MG63 (cell line): ENCODE results near the gene SMIM14. TPM values are rescaled to one million over a fixed set of nuclear protein-coding genes. Genes with fewer than 3 reads are reported as not detected.
"Not testable (repeated sequence)": the region's sequence is repeated elsewhere in the genome, so short reads cannot be mapped to it uniquely, and the experiment has no call there.

ENCODE experiments used
- DNase-seq: peaks from one replicate; pipeline ENCODE4 v3.0.0-alpha.2; 2020
- H3K27me3 ChIP-seq: fragments of 250-450 bp; sonication (Bioruptor Pico); 2 replicates; pipeline ENCODE4 v1.5.1; 2020; ENCODE audit warnings: mild to moderate bottlenecking, moderate library complexity
- H3K36me3 ChIP-seq: fragments of 250-450 bp; sonication (Bioruptor Pico); 2 replicates; pipeline ENCODE4 v1.5.1; 2020; ENCODE audit warnings: mild to moderate bottlenecking, moderate library complexity
- H3K4me3 ChIP-seq: fragments of 250-450 bp; sonication (Bioruptor Pico); 2 replicates; pipeline ENCODE4 v1.5.1; 2020; ENCODE audit warnings: mild to moderate bottlenecking, moderate library complexity
- H3K9me3 ChIP-seq: fragments of 250-450 bp; sonication (Bioruptor Pico); 2 replicates; pipeline ENCODE4 v1.5.1; 2020; ENCODE audit warnings: mild to moderate bottlenecking, moderate library complexity
- total RNA-seq: library from RNA; depleted of rRNA; stranded (reverse); fragments of >200 nt; shearing (Covaris generic); gene quantifications from 2 replicates; pipeline ENCODE4 v1.2.3, GENCODE V29; 2014; ENCODE audit warnings: low replicate concordance; rRNA removed

SMIM14 gene
- 19.0 and 19.5 TPM in 2 replicates for total RNA-seq

DNA sequence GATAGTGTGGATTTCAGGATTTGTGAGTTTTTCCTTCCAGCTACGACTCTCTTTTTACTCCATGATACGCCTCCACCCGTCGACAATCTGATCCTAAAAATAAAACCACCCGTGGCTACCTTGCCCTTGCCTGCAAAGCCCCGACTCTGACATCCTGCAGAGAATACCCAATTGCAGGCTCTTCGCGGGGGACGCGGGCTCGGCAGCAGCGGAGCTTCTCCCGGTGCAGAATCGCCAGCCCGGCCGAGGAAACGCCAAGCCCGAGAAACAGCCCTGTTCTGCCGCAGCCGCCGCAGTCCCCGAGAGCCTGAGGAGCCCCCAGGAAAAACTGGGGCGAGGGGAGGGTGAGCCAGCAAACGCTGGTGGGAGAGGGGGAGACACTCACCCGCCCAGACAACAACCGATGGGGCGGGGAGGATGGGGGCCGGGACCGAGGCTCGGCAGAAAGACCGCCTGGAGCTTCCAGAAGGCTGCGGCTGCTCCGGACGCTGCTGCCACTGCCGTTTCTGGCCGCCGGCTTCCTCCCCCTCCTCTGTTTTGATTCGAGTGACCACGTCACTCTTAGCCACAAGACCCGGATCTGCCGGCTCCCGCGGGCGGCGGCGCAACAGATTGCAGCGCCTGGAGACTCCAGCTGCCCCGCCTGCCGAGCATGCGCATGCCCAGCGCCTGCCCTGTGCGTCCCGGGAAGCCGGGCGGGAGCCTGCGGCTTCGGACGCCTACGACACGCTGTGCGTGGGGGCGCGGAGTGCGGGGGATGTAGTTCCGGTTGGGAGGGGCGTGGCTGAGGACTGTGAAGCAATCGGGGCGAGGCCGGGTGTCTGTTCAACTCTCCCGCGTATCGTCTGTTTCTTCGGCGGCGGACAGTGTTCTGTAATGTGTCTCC lies at the start of gene SMIM14:
SMIM14 (minus strand) TSS at position 512 of the 886 bp plus-strand sequence. CDS start 33,720 bp downstream, outside the sequence.
- Histone ChIP-seq H3K27me3 (no peaks in the 10 kb centered on the region), H3K9me3 (no peaks in the 10 kb centered on the region), H3K36me3 (no peaks in the 10 kb centered on the region), H3K4me3 (peak within 1 kb of the TSS; percentile 76)
- DNase-seq = peak; percentile 96

- H3K9me3 ChIP-seq = no peaks in the 10 kb centered on the region
- DNase-seq = no peak
- no peaks in the 10 kb centered on the region for H3K27me3 ChIP-seq
- no peak overlapping the region for H3K4me3 ChIP-seq
- H3K36me3 ChIP-seq = no peaks in the 10 kb centered on the region
Measured at GRCh38 chr4:39687014-39687413, 48.3 kb upstream of the SMIM14 start.

GRCh38 chr4:39685990-39686389 lies 47.3 kb upstream of the SMIM14 start:
- Histone ChIP-seq H3K27me3 (no peaks in the 10 kb centered on the region), H3K36me3 (no peaks in the 10 kb centered on the region), H3K4me3 (no peak overlapping the region), H3K9me3 (no peaks in the 10 kb centered on the region)
- DNase-seq = no peak

- H3K36me3 ChIP-seq = no peaks in the 10 kb centered on the region
- no peak for DNase-seq
- H3K4me3 ChIP-seq = no peak overlapping the region
- H3K9me3 ChIP-seq = no peaks in the 10 kb centered on the region
- H3K27me3 ChIP-seq = no peaks in the 10 kb centered on the region
Measured at GRCh38 chr4:39682138-39682537, 43.5 kb upstream of the SMIM14 start.

DNA sequence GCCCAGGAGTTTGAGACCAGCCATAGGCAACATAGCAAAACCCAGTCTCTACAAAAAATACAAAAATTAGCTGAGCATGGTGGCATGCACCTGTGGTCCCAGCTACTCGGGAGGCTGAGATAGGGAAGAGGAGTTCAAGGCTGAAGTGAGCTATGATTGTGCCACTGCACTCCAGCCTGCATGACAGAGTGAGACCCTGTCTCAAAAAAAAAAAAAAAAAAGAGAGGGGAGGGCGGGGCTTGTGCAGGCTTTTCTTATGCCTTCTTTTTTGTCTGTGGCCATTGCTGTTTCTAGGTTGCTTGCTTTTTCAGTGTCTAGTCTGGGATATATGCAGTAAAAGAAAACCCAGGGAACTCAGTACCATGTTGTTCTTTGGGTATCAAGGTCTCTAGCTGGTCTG lies 42.3 kb upstream of the SMIM14 start:
- H3K27me3 ChIP-seq, DNase-seq, H3K9me3 ChIP-seq, H3K36me3 ChIP-seq, H3K4me3 ChIP-seq: not testable (repeated sequence)

GRCh38 chr4:39675681-39676080 lies 37.0 kb upstream of the SMIM14 start:
- not testable (repeated sequence) for H3K27me3 ChIP-seq, H3K4me3 ChIP-seq, H3K36me3 ChIP-seq, DNase-seq, H3K9me3 ChIP-seq

DNA sequence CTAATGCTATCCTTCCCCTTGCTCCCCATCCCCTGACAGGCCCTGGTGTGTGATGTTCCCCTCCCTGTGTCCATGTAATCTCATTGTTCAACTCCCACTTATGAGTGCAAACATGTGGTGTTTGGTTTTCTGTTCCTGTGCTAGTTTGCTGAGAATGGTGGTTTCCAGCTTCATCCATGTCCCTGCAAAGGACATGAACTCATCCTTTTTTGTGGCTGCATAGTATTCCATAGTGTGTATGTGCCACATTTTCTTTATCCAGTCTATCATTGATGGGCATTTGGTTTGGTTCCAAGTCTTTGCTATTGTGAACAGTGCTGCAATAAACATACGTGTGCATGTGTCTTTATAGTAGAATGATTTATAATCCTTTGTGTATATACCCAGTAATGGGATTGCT lies 31.6 kb upstream of the SMIM14 start:
- not testable (repeated sequence) for DNase-seq, H3K9me3 ChIP-seq, H3K36me3 ChIP-seq, H3K27me3 ChIP-seq, H3K4me3 ChIP-seq

DNA sequence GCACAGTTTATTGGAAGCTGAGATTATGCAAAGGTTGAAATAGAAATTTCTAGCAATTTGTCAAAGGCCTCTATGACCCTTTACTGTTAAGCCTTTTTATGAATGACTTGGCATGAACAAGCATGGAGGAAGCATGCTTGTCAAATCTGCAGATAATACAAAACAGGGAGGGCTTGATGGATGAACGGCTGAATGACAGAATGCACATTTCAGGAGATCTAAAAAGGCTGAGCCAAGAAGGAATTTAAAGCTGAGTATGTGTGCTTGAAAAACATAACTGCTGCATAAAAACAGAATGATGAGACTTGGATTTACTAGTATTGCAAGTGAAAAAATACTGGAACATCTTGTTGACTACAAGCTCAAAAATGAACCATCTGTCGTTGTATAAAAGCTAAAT lies 30.2 kb upstream of the SMIM14 start:
- Histone ChIP-seq H3K27me3 (no peaks in the 10 kb centered on the region), H3K36me3 (no peaks in the 10 kb centered on the region), H3K4me3 (no peak overlapping the region), H3K9me3 (no peaks in the 10 kb centered on the region)
- no peak for DNase-seq

DNA sequence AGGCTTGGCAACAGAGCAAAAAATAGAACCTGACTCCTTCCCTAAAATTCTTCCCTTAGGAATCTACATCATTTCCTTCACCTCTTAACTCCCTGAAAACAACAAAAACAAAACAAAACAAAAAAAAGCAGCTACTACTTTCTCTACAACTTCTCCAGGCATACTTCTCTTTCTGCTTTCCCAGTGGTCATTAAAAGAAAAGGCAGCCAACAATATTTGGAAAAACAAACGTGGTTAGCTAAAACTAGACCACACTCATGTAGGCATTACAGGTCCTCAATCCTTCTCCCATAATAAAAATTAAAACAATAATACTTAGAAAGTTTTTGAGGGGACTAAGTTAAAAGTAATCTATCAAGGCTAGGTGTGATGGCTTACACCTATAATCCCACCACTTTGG lies 29.0 kb upstream of the SMIM14 start:
- Histone ChIP-seq H3K36me3 (no peaks in the 10 kb centered on the region), H3K9me3 (no peaks in the 10 kb centered on the region), H3K4me3 (no peak overlapping the region), H3K27me3 (no peaks in the 10 kb centered on the region)
- DNase-seq = no peak

GRCh38 chr4:39664828-39665731 lies 26.4 kb upstream of the SMIM14 start:
- H3K36me3 ChIP-seq = no peaks in the 10 kb centered on the region
- no peak for DNase-seq
- no peaks in the 10 kb centered on the region for H3K9me3 ChIP-seq
- H3K27me3 ChIP-seq = no peaks in the 10 kb centered on the region
- H3K4me3 ChIP-seq = no peak overlapping the region

- Histone ChIP-seq H3K9me3 (no peaks in the 10 kb centered on the region), H3K27me3 (no peaks in the 10 kb centered on the region), H3K4me3 (no peak overlapping the region), H3K36me3 (no peaks in the 10 kb centered on the region)
- DNase-seq = no peak
Measured at GRCh38 chr4:39662683-39663082, 24.0 kb upstream of the SMIM14 start.

DNA sequence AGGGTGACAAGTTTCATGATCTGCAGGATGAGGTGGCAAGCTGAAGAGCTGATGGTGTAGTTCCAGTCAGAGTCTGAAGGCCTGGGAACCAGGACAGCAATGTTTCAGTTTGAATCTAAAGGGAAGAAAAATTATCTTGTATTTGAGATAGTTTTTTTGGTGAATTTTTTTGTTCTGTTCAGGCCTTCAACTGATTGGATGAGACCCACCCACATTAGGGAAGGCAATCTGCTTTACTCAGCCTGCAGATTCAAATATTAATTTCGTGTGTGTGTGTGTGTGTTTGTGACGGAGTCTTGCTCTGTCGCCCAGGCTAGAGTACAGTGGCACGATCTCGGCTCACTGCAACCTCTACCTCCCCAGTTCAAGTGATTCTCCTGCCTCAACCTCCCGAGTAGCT lies 22.1 kb upstream of the SMIM14 start:
- no peak for DNase-seq
- Histone ChIP-seq H3K36me3 (no peaks in the 10 kb centered on the region), H3K9me3 (no peaks in the 10 kb centered on the region), H3K4me3 (no peak overlapping the region), H3K27me3 (no peaks in the 10 kb centered on the region)

DNA sequence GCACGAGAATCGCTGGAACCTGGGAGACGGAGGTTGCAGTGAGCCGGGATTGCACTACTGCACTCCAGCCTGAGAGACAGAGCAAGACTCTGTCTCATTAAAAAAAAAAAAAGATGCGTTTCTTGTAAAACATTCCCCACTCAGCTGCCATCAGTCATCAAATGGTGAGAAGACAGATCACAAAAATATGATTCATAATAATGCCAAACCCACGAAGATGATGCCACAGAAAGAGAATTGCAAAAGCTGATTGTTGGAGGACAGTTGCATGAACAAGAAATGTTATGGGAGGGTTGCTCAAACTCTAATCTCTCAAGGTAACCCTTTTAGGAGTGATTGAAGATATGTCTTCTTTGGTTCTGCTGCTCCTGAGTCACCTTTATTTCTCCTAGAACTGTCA lies 21.4 kb upstream of the SMIM14 start:
- Histone ChIP-seq H3K27me3 (no peaks in the 10 kb centered on the region), H3K9me3 (no peaks in the 10 kb centered on the region), H3K4me3 (no peak overlapping the region), H3K36me3 (no peaks in the 10 kb centered on the region)
- no peak for DNase-seq

DNA sequence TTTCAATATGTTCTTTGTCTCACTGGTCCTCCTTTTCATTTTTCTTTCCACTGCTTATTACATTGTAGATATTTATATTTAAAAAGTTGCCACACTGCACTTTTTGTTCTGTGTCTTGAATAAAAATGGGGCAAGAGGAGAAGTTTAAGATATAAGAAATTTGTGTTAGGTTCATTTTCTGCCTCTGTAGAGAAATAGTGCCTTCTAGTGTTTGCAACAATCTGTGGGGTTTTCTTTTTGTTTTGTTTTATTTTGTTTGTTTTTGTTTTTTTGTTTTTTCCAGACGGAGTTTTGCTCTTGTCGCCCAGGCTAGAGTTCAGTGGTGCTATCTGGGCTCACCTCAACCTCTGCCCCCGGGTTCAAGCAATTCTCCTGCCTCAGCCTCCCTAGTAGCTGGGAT lies 20.1 kb upstream of the SMIM14 start:
- no peaks in the 10 kb centered on the region for H3K27me3 ChIP-seq
- DNase-seq = no peak
- H3K9me3 ChIP-seq = no peaks in the 10 kb centered on the region
- no peak overlapping the region for H3K4me3 ChIP-seq
- no peaks in the 10 kb centered on the region for H3K36me3 ChIP-seq

- DNase-seq = no peak
- H3K27me3 ChIP-seq = no peaks in the 10 kb centered on the region
- H3K9me3 ChIP-seq = no peaks in the 10 kb centered on the region
- no peaks in the 10 kb centered on the region for H3K36me3 ChIP-seq
- H3K4me3 ChIP-seq = no peak overlapping the region
Measured at GRCh38 chr4:39657465-39657864, 18.8 kb upstream of the SMIM14 start.

GRCh38 chr4:39656638-39657037 lies 18.0 kb upstream of the SMIM14 start:
- H3K9me3 ChIP-seq, DNase-seq, H3K27me3 ChIP-seq, H3K4me3 ChIP-seq, H3K36me3 ChIP-seq: not testable (repeated sequence)

- no peak for DNase-seq
- Histone ChIP-seq H3K9me3 (no peaks in the 10 kb centered on the region), H3K36me3 (no peaks in the 10 kb centered on the region), H3K4me3 (no peak overlapping the region), H3K27me3 (no peaks in the 10 kb centered on the region)
Measured at GRCh38 chr4:39655876-39656275, 17.2 kb upstream of the SMIM14 start.
